IMR-90 (cell line): ENCODE results near the gene PLB1. TPM values are rescaled to one million over a fixed set of nuclear protein-coding genes. Genes with fewer than 3 reads are reported as not detected.

Experiments used
- ATAC-seq: fragments of 200-7000 bp; cut with Tn5 transposase; 2 replicates; pipeline ENCODE4 v1.9.1; 2020; ENCODE audit warnings: low read depth, mild to moderate bottlenecking, moderate library complexity
- BruUV-seq: library from RNA; stranded (reverse); fragments of 400-500 nt; replicated peaks from 2 replicates; lab custom pipeline; 2021; lab: Mats Ljungman, UMichigan
- CTCF ChIA-PET: fragments of 300-600 bp; formaldehyde crosslinking; extraction: SDS; loops from one replicate; lab custom pipeline; 2021; ENCODE audit warnings: antibody characterized with exemption; lab: Yijun Ruan, JAX
- POLR2A ChIA-PET: fragments of 300-600 bp; sonication (Branson Sonifier 250); formaldehyde crosslinking; loops from one replicate; lab custom pipeline; 2022; ENCODE audit warnings: antibody characterized with exemption; ENCODE audit not compliant: unreplicated experiment; lab: Charles Lee
- DNase-seq: peaks from one replicate; pipeline ENCODE4 v3.0.0; 2013
- H2AFZ ChIP-seq: replicated peaks from 2 replicates; pipeline ENCODE3; 2013; ENCODE audit warnings: low read length, mild to moderate bottlenecking; ENCODE audit not compliant: poor library complexity
- H2AK5ac ChIP-seq: 2 replicates; pipeline ENCODE4 v1.6.1; 2013; ENCODE audit warnings: low read depth, low read length, inconsistent platforms
- H2AK9ac ChIP-seq: replicated peaks from 2 replicates; pipeline ENCODE3; 2013; ENCODE audit warnings: mild to moderate bottlenecking, low read depth, low read length, moderate library complexity; ENCODE audit not compliant: poor library complexity
- H2BK120ac ChIP-seq: 2 replicates; pipeline ENCODE4 v1.6.1; 2013; ENCODE audit warnings: low read depth, low read length, inconsistent platforms
- H2BK15ac ChIP-seq: 3 replicates; pipeline ENCODE4 v1.6.1; 2013; ENCODE audit warnings: low read depth, low read length, inconsistent platforms
- H2BK20ac ChIP-seq: 2 replicates; pipeline ENCODE4 v1.6.1; 2013; ENCODE audit warnings: low read depth, mild to moderate bottlenecking, inconsistent platforms, low read length, moderate library complexity
- H2BK5ac ChIP-seq: 2 replicates; pipeline ENCODE4 v1.6.1; 2013; ENCODE audit warnings: mild to moderate bottlenecking, low read depth, low read length, inconsistent platforms; ENCODE audit not compliant: poor library complexity, severe bottlenecking
- H3K14ac ChIP-seq: replicated peaks from 2 replicates; pipeline ENCODE4 v1.6.1; 2013; ENCODE audit warnings: low read depth, low read length, inconsistent platforms
- H3K18ac ChIP-seq: 2 replicates; pipeline ENCODE4 v1.6.1; 2013; ENCODE audit warnings: low read depth, low read length, control low read depth
- H3K23ac ChIP-seq: 2 replicates; pipeline ENCODE4 v1.6.1; 2013; ENCODE audit warnings: low read depth, low read length, inconsistent platforms
- H3K27ac ChIP-seq: 2 replicates; pipeline ENCODE4 v1.5.1; 2013; ENCODE audit warnings: mild to moderate bottlenecking, control low read depth, low read length; ENCODE audit not compliant: insufficient read depth
- H3K27me3 ChIP-seq: 2 replicates; pipeline ENCODE4 v1.6.1; 2013; ENCODE audit warnings: low read length; ENCODE audit not compliant: control insufficient read depth, insufficient read depth
- H3K36me3 ChIP-seq: 2 replicates; pipeline ENCODE4 v1.6.1; 2013; ENCODE audit warnings: low read length, mixed read lengths; ENCODE audit not compliant: control insufficient read depth, insufficient read depth
- H3K4ac ChIP-seq: 2 replicates; pipeline ENCODE4 v1.6.1; 2013; ENCODE audit warnings: low read depth, low read length, inconsistent platforms
- H3K4me1 ChIP-seq: 2 replicates; pipeline ENCODE4 v1.6.1; 2013; ENCODE audit warnings: low read length, mixed read lengths; ENCODE audit not compliant: control insufficient read depth, insufficient read depth
- H3K4me2 ChIP-seq: 2 replicates; pipeline ENCODE4 v1.6.1; 2013; ENCODE audit warnings: low read depth, mild to moderate bottlenecking, control low read depth, low read length, moderate library complexity
- H3K4me3 ChIP-seq: 2 replicates; pipeline ENCODE4 v1.5.1; 2013; ENCODE audit warnings: low read depth, mild to moderate bottlenecking, control low read depth, low read length, moderate library complexity; ENCODE audit not compliant: insufficient read depth
- H3K56ac ChIP-seq: 2 replicates; pipeline ENCODE4 v1.6.1; 2013; ENCODE audit warnings: low read length, inconsistent platforms; ENCODE audit not compliant: insufficient read depth; ENCODE audit errors: extremely low read depth
- H3K79me1 ChIP-seq, 2 experiments: 2 replicates each; pipeline ENCODE4 v1.6.1; 2013; ENCODE audit warnings: low read length in 2 of 2, inconsistent platforms in 1 of 2, low read depth in 1 of 2
- H3K9ac ChIP-seq: 2 replicates; pipeline ENCODE4 v1.6.1; 2013; ENCODE audit warnings: low read depth, low read length, control low read depth
- H3K9me1 ChIP-seq: 2 replicates; pipeline ENCODE4 v1.6.1; 2013; ENCODE audit warnings: low read length, inconsistent platforms; ENCODE audit not compliant: insufficient read depth
- H3K9me3 ChIP-seq: 2 replicates; pipeline ENCODE4 v1.6.1; 2013; ENCODE audit warnings: low read length; ENCODE audit not compliant: control insufficient read depth, insufficient read depth
- H4K20me1 ChIP-seq: 2 replicates; pipeline ENCODE4 v1.6.1; 2013; ENCODE audit warnings: low read length, inconsistent platforms; ENCODE audit not compliant: insufficient read depth
- H4K5ac ChIP-seq: 2 replicates; pipeline ENCODE4 v1.6.1; 2013; ENCODE audit warnings: mild to moderate bottlenecking, low read depth, low read length, control low read depth
- H4K8ac ChIP-seq, 2 experiments: 2 replicates each; pipeline ENCODE4 v1.6.1; 2013; ENCODE audit warnings: low read depth in 2 of 2, low read length in 2 of 2, control low read depth in 1 of 2, inconsistent platforms in 1 of 2
- H4K91ac ChIP-seq: 2 replicates; pipeline ENCODE4 v1.6.1; 2013; ENCODE audit warnings: low read depth, low read length, inconsistent platforms; ENCODE audit not compliant: insufficient read depth
- BHLHE40 ChIP-seq: fragments of 150-350 bp; IDR thresholded peaks from 2 replicates; pipeline ENCODE4 v1.6.1; 2016; ENCODE audit warnings: mild to moderate bottlenecking, low read depth, low read length
- CEBPB ChIP-seq: IDR thresholded peaks from 2 replicates; pipeline ENCODE4 v1.6.1; 2012; ENCODE audit warnings: low read depth, low read length, improper control_type of control experiment
- CHD1 ChIP-seq: IDR thresholded peaks from 2 replicates; pipeline ENCODE4 v1.6.1; 2012; ENCODE audit warnings: low read depth, low read length, improper control_type of control experiment
- FOS ChIP-seq: fragments of 150-350 bp; IDR thresholded peaks from 2 replicates; pipeline ENCODE4 v1.6.1; 2016; ENCODE audit warnings: low read depth, low read length
- MAFK ChIP-seq: IDR thresholded peaks from 2 replicates; pipeline ENCODE4 v1.6.1; 2012; ENCODE audit warnings: low read depth, low read length, improper control_type of control experiment
- POLR2A ChIP-seq: IDR thresholded peaks from 2 replicates; pipeline ENCODE4 v1.6.1; 2012; ENCODE audit warnings: mild to moderate bottlenecking, low read depth, low read length
- RAD21 ChIP-seq: IDR thresholded peaks from 2 replicates; pipeline ENCODE4 v1.6.1; 2012; ENCODE audit warnings: low read length, improper control_type of control experiment
- RFX5 ChIP-seq: IDR thresholded peaks from 2 replicates; pipeline ENCODE4 v1.8.0; 2012; ENCODE audit warnings: low read depth, mild to moderate bottlenecking, low read length, moderate library complexity
- SMC3 ChIP-seq: fragments of 150-350 bp; IDR thresholded peaks from 2 replicates; pipeline ENCODE4 v1.6.1; 2016; ENCODE audit warnings: low read depth, mild to moderate bottlenecking, antibody characterized with exemption, low read length, moderate library complexity
- WGBS, 2 experiments: methylation state at CpG; one replicate each; pipeline versions ENCODE4 v1.1.5 to v1.1.7; 2013; ENCODE audit warnings: missing lambda C conversion rate in 2 of 2; ENCODE audit not compliant: insufficient read length in 1 of 2; ENCODE audit errors: extremely low coverage in 2 of 2; 5-methylcytosine and 5-hydroxymethylcytosine counted together
- dilution Hi-C: fragments of 300-500 bp; cut with HindIII; formaldehyde crosslinking; loops from one replicate; pipeline ENCODE4 v1.14.3; 2018; ENCODE audit warnings: low sequenced_read_pairs; ENCODE audit not compliant: unreplicated experiment
- in situ Hi-C: fragments of 300-500 bp; cut with MboI; formaldehyde crosslinking; loops from 3 replicates; pipeline ENCODE4 v1.14.3; 2019; ENCODE audit warnings: low sequenced_read_pairs, inconsistent platforms, mixed read lengths
- intact Hi-C: fragments of 100-400 bp; cut with micrococcal nuclease; formaldehyde crosslinking; loops from 2 replicates; pipeline ENCODE4 v1.10.0; 2022
- polyA plus RNA-seq, 3 experiments: library from polyadenylated mRNA; depleted of rRNA; stranded (reverse); fragments of >200 nt; gene quantifications; 2 replicates each; pipeline ENCODE4 v1.2.3, GENCODE V29; 2012; ENCODE audit warnings: low replicate concordance in 1 of 3
- total RNA-seq: library from RNA; depleted of rRNA; stranded (reverse); fragments of >200 nt; gene quantifications from 2 replicates; pipeline ENCODE4 v1.2.3, GENCODE V29; 2012
- TF ChIP-seq, protein P1 (sequence below): fragments of 150-350 bp; IDR thresholded peaks from 2 replicates; pipeline ENCODE4 v1.6.1; 2017; ENCODE audit warnings: mild to moderate bottlenecking, antibody characterized with exemption, low read length, low read depth

PLB1 gene
- total and polyA plus RNA-seq, 2 of the 4 experiments (the other 2 are of a cell fraction) = 0.74 to 0.90 TPM

DNA sequence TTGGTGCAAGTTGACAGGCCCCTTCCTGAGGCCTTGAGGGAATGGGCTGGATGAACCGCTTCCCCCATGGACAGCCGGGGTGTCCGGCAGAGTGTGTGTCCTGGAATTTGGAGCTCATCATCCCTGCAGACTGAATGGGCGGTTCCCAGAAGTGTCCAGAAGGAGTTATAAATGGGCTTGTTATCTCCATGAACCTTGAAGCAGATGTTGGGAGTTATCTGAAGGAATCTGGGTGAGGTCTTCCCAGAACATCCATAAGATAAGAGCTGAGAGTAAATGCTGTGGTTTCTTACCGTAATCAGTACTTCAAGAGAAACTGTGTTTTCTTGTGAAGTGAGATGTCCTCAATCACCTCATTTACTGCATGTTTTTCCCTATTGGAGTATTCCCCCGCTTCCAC is 21.1 kb downstream of the PLB1 start:
- Histone ChIP-seq H3K27me3 (peaks cover 59% of the 10 kb centered on the region), H4K5ac (no peak overlapping the region), H3K4me3 (no peak overlapping the region), H2BK120ac (no peak overlapping the region), H2BK20ac (no peak overlapping the region), H3K18ac (no peak overlapping the region), H3K4me1 (no peaks in the 10 kb centered on the region), H2AK9ac (no peak overlapping the region), H2AFZ (no peak overlapping the region), H2BK5ac (no peak overlapping the region), H3K4me2 (no peak overlapping the region), H3K56ac (no peak overlapping the region), H2AK5ac (no peak overlapping the region), H4K8ac (no peak overlapping the region), H3K36me3 (no peaks in the 10 kb centered on the region), H4K20me1 (no peaks in the 10 kb centered on the region), H4K91ac (no peak overlapping the region), H3K9ac (no peak overlapping the region), H3K14ac (no peak overlapping the region), H3K27ac (no peak overlapping the region), H3K4ac (no peak overlapping the region), H3K79me1 (no peaks in the 10 kb centered on the region), H3K23ac (no peak overlapping the region), H3K9me3 (no peaks in the 10 kb centered on the region), H3K9me1 (0 out of 2 replicates have a peak, but pooled peaks cover 2% of the 10 kb centered on the region), H2BK15ac (no peak overlapping the region)
- WGBS, 2 experiments = 46% methylated on average over 2 of the region's 6 CpGs; no CpG with 5 or more reads in 1 of the 2 experiments
- intact Hi-C loops (no loop called here), dilution Hi-C loops (no loop called here), in situ Hi-C loops (no loop called here)
- TF ChIP-seq RFX5 (no peak), CHD1 (no peak), POLR2A (no peak), MAFK (no peak), SMC3 (no peak), FOS (no peak), BHLHE40 (no peak), CEBPB (no peak), RAD21 (no peak)
- TF ChIP-seq, protein P1, sequence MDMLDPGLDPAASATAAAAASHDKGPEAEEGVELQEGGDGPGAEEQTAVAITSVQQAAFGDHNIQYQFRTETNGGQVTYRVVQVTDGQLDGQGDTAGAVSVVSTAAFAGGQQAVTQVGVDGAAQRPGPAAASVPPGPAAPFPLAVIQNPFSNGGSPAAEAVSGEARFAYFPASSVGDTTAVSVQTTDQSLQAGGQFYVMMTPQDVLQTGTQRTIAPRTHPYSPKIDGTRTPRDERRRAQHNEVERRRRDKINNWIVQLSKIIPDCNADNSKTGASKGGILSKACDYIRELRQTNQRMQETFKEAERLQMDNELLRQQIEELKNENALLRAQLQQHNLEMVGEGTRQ = no peak
- ChIA-PET CTCF (no interaction called here), POLR2A (no interaction called here)
- BruUV-seq = no TSS peak
- DNase-seq = no peak
- no peak for ATAC-seq
